ENCODE measurements around the gene NPAT.
"Not testable (repeated sequence)": the region's sequence is repeated elsewhere in the genome, so short reads cannot be mapped to it uniquely, and the experiment has no call there.

The NPAT gene

DNA sequence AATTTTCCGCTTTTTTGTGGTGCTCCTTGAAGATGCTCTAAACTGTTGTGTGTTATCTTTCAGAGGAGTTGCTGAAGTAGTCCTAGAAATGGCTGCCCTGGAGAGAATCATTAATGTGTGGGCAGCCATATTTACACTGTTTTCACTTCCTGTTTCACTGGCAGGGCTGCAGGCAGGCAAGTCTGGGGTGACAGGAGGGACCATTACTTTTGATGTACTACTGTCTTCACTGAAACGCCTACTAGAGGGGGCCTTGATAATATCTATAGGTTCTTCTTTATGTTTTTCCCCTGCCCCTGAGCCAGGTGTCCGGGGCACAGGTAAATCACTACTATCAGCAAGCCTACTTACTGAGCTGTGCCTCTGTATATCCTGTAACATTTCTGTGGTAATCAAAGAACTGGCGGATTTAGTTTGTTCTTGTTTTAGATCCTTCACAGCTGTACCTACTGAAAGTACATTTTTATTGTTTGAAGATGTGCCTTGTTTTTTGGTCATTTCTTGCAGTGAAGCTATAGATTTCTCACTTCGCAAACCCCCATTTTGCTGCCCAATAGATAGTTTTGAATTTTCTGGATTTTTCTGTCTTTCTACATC is 61.4 kb downstream of the NPAT start:
- no peak for DNase-seq (ENCODE audit: low spot score)

DNA sequence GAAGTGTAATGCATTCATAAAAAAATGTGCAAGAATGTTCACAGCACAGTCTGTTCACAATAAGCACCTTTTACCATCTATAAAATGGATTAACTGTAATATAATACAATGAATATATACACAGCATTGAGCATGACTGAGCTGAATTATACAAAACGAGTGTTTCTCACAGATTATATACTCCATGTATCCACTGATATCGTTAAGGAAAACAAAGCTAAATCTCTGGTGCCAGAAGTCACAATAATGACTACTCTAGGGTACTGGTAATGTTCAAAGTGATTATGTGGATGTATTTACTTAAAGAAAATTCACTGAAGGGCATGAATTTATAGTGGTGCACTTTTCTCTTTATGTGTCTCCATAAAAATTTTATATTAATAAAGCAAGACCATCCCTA is 67.8 kb downstream of the NPAT start:
- DNase-seq (ENCODE audit: low spot score): no peak

DNA sequence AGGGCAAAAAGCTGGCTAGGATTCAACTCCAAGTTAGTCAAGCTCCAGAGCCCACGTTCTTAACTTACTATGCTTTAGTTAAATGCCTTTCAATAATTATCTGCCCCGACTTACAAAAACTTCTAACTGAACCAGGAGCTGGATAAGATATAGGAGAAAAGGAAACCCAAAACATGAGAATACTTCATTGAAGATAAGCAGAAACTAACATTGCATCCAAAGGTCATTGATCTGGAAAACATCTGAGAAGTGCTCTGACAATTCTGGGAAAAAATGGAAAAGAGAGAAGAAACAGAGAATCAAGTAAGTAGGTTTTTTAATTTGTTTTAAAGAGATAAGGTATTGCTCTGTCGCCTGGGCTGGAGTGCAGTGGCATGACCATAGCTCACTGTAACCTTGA is 73.9 kb downstream of the NPAT start:
- no peak for DNase-seq (ENCODE audit: low spot score)

- DNase-seq (ENCODE audit: low spot score): no peak
Observed at GRCh38 chr11:108147150-108147549, 75.3 kb downstream of the NPAT start.

DNA sequence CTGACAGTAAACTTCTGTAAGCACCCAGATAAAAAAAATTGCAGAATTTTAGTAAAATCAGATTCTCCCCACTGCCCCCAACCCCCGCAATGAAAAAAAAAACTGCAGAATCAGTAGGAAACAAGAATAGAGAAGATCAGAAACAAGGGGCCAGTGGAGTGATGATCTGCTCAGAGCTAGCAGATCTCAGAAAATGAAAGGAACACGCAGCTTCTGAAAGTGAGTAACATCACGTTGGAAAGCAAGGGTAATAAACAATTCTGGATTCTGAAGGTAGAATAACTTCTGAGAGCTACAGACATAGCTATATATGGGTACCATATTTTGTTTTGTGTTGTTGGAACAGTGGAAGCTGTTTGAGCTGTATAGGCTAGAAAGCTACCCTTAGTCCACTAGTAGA is 77.8 kb downstream of the NPAT start:
- DNase-seq (ENCODE audit: low spot score): no peak

GRCh38 chr11:108142304-108142703 is 80.1 kb downstream of the NPAT start:
- DNase-seq (ENCODE audit: low spot score): no peak

DNA sequence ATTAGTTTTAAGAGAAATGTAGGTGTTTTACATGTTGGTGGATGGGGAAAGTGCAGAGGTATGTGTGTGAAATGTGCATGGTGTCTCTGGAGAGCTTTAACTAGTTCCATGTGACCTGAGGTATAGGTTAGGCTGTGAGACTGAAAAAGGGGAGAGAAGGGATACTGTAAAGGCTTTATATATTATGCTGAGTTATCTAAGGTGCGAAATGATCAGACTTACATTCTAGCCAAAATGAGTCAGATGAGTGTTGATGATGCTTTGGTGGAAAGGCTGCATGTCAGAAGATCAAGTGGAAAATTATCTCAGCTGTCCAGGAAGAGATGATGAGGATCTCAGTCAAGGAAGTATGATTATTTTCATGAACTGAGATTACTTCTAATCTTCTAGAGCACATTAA is 85.2 kb downstream of the NPAT start:
- no peak for DNase-seq (ENCODE audit: low spot score)

GRCh38 chr11:108135845-108136544 is 86.4 kb downstream of the NPAT start:
- no peak for DNase-seq (ENCODE audit: low spot score)

DNA sequence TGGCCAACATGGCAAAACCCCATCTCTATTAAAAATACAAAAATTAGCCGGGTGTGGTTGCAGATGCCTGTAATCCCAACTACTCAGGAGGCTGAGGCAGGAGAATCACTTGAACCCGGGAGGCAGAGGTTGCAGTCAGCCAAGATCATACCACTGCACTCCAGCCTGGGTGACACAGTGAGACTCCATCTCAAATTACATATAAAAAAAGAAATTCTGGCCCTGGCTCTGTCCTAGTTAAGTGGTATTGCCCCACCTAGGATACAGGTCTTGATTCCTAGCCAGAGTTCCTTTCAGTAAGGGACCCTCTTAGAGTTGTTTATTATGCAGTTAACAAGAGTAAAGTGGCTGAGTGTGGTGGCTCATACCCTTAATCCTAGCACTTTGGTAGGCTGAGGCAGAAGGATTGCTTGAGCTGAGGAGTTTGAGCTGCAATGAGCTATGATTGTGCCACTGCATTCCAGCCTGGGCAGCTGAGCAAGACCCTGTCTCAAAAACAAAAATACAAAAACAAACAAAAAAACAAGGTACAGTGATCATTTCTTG is 89.4 kb downstream of the NPAT start:
- DNase-seq (ENCODE audit: low spot score): not testable (repeated sequence)

- DNase-seq (ENCODE audit: low spot score): no peak
Observed at GRCh38 chr11:108131993-108132392, 90.4 kb downstream of the NPAT start.

GRCh38 chr11:108128772-108129171 is 93.7 kb downstream of the NPAT start:
- no peak for DNase-seq (ENCODE audit: low spot score)

DNA sequence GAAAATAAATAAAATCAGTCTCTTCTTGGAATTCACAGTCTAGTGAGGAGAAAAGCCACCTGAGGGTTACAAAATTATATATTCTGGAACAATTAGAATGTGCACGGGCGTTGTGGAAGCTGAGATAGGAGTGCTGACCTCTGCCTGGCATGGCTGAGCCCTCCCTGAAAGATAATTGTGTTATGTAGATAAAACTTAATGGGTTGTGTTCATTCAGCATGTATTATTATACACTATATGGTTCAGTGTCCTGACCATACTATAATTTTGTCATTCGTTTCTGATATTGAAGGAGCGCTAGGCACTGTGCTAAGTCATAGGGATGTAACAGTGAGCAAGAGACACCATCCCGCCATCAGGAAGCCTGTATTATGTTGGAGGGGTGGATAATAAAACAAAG is 97.3 kb downstream of the NPAT start:
- no peak for DNase-seq (ENCODE audit: low spot score)

- no peak for DNase-seq (ENCODE audit: low spot score)
Observed at GRCh38 chr11:108122166-108122628, 100.2 kb downstream of the NPAT start.

- DNase-seq (ENCODE audit: low spot score): peak; percentile 83
Observed at GRCh38 chr11:108121274-108122155, 100.9 kb downstream of the NPAT start, which contains the start of gene ACAT1. Gene ACAT1, plus strand, starts transcription at chr11:108121567. Its CDS starts 40 bp downstream, at chr11:108121607.

DNA sequence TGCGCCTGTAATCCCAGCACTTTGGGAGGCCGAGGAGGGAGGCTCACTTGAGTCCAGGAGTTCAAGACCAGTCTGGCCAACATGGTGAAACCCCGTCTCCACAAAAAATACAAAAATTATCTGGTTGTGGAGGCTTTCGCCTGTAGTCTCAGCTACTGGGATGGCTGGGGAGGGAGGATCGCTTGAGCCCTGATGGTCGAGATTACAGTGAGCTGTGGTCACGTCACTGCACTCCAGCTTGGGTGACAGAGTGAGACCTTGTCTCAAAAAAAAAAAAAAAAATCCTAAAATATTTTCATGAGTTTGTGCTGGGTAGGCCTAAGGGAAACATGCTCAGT is 101.5 kb downstream of the NPAT start:
- DNase-seq (ENCODE audit: low spot score): not testable (repeated sequence)

DNA sequence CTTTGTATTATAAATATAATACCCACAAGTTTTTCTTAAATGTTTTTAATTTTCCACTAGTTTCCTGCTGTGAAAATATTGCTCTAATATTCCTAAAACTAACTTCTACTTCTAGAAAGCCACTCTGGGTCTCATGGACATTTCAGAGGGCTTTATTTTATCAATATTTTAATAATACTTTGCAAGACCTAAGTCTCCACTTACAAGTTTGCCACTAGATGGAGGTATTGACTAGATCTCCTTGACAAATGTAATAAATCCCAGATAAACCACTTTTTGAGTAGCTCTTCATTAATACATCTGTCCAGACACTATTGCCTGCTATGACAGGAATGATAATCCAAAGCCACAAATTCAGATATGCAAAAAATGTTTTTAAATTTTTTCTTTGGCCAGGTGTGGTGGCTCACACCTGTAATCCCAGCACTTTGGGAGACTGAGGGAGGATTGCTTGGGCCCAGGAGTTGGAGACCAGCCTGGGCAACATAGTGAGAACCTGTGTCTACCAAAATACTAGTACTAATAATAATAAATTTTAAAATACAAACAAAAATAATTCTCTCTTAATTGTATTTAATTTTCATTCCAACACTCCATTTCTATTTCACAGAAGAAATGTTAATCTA is 104.6 kb downstream of the NPAT start:
- no peak for DNase-seq (ENCODE audit: low spot score)

GRCh38 chr11:108115500-108116140 is 106.8 kb downstream of the NPAT start:
- DNase-seq (ENCODE audit: low spot score): no peak

GRCh38 chr11:108112057-108112456 is 110.4 kb downstream of the NPAT start:
- no peak for DNase-seq (ENCODE audit: low spot score)

- no peak for DNase-seq (ENCODE audit: low spot score)
Observed at GRCh38 chr11:108111126-108111525, 111.3 kb downstream of the NPAT start.

All from SK-N-DZ (cell line).